Neuron (in vitro differentiated cells): ENCODE measurements around the gene VCAM1.

ENCODE experiments used
- H2AFZ ChIP-seq: one replicate; pipeline ENCODE4 v1.6.1; 2013; ENCODE audit warnings: low read depth, mild to moderate bottlenecking, inconsistent platforms, low read length, moderate library complexity
- H3K27me3 ChIP-seq: one replicate; pipeline ENCODE4 v1.6.1; 2013; ENCODE audit warnings: low read length; ENCODE audit not compliant: insufficient read depth
- H3K36me3 ChIP-seq: one replicate; pipeline ENCODE4 v1.6.1; 2013; ENCODE audit warnings: low read length; ENCODE audit not compliant: insufficient read depth
- H3K4me1 ChIP-seq: one replicate; pipeline ENCODE4 v1.6.1; 2013; ENCODE audit warnings: low read length; ENCODE audit not compliant: insufficient read depth
- H3K4me3 ChIP-seq: 2 replicates; pipeline ENCODE4 v1.5.1; 2013; ENCODE audit warnings: mild to moderate bottlenecking, low read length, moderate library complexity
- H3K9me3 ChIP-seq: one replicate; pipeline ENCODE4 v1.6.1; 2013; ENCODE audit warnings: low read length

Gene VCAM1

DNA sequence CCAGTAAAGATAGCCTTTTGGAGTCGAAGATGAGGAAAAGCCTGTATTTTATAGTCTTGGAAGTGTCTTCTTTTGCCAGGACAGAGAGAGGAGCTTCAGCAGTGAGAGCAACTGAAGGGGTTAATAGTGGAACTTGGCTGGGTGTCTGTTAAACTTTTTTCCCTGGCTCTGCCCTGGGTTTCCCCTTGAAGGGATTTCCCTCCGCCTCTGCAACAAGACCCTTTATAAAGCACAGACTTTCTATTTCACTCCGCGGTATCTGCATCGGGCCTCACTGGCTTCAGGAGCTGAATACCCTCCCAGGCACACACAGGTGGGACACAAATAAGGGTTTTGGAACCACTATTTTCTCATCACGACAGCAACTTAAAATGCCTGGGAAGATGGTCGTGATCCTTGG, at the start of gene VCAM1:
TSS of gene VCAM1 (plus strand) at position 253 of the 400 bp plus-strand sequence. CDS start at position 372, 119 bp downstream.
- Histone ChIP-seq H2AFZ (peak within 1 kb of the TSS; percentile 66), H3K9me3 (no peaks in the 10 kb centered on the region), H3K4me3 (peak within 1 kb of the TSS; percentile 22), H3K4me1 (peaks cover 13% of the 10 kb centered on the region), H3K27me3 (no peaks in the 10 kb centered on the region), H3K36me3 (no peaks in the 10 kb centered on the region)

DNA sequence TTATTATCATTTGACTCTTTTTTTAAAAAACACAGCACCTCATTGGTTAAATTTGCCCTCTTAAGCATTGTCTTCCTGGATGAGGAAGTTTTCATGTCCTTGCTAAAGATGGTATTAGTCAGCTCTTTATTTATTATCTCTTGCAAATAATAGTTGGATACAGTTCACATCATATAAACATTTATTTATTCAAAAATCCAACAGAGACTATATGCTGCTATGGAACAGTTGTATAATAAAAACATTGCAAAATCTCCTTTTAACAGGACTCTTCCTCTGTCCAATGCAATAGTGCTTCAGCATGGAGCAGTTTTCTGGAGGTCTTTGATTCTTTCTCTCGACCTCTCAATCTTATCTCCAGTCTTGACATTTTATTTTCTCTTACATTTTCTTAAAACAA, 49.5 kb upstream of the VCAM1 start:
- H3K9me3 ChIP-seq, result no peaks in the 10 kb centered on the region
- no peaks in the 10 kb centered on the region for H3K36me3 ChIP-seq
- H3K4me3 ChIP-seq, result no peak overlapping the region
- no peak overlapping the region for H2AFZ ChIP-seq
- H3K4me1 ChIP-seq, result no peaks in the 10 kb centered on the region
- no peaks in the 10 kb centered on the region for H3K27me3 ChIP-seq

GRCh38 chr1:100671601-100672000, 47.9 kb upstream of the VCAM1 start:
- no peaks in the 10 kb centered on the region for H3K9me3 ChIP-seq
- H3K4me1 ChIP-seq, result no peaks in the 10 kb centered on the region

GRCh38 chr1:100683448-100684349, 35.8 kb upstream of the VCAM1 start:
- Histone ChIP-seq H3K4me3 (no peak overlapping the region), H3K4me1 (no peaks in the 10 kb centered on the region), H2AFZ (no peak overlapping the region), H3K36me3 (no peaks in the 10 kb centered on the region), H3K27me3 (no peaks in the 10 kb centered on the region), H3K9me3 (no peaks in the 10 kb centered on the region)

More at GRCh38 chr1:100671601-100672000, 47.9 kb upstream of the VCAM1 start:
- no peak overlapping the region for H3K4me3 ChIP-seq
- H2AFZ ChIP-seq, result no peak overlapping the region
- no peaks in the 10 kb centered on the region for H3K27me3 ChIP-seq
- no peaks in the 10 kb centered on the region for H3K36me3 ChIP-seq

DNA sequence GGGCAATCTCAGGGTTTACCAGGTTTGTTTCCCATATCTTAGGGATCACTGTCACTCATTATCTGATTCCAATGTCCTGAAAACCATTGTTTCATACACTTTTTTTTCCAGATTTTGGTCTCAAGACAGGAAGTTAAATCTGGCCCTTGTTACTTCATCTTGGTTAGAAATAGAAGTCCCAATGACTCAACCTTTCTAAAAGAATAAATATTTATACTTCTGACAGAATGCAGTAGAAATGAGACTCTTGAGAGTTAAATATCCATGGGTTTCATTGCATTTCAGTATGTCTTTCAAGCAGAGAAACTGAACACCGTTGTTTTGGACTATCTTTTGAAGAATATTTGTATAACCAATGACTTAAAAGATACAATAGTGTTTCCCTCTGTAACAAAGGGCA, 19.8 kb upstream of the VCAM1 start:
- Histone ChIP-seq H3K4me1 (peaks cover 5% of the 10 kb centered on the region), H3K36me3 (no peaks in the 10 kb centered on the region), H3K4me3 (no peak overlapping the region), H3K9me3 (no peaks in the 10 kb centered on the region), H2AFZ (no peak overlapping the region), H3K27me3 (peaks cover 3% of the 10 kb centered on the region)

- peaks cover 3% of the 10 kb centered on the region for H3K27me3 ChIP-seq
- no peak overlapping the region for H3K4me3 ChIP-seq
- peaks cover 5% of the 10 kb centered on the region for H3K4me1 ChIP-seq
- H3K36me3 ChIP-seq, result no peaks in the 10 kb centered on the region
- H3K9me3 ChIP-seq, result no peaks in the 10 kb centered on the region
- no peak overlapping the region for H2AFZ ChIP-seq
Observed at GRCh38 chr1:100700586-100700985, 19.0 kb upstream of the VCAM1 start.

- Histone ChIP-seq H3K36me3 (no peaks in the 10 kb centered on the region), H3K4me3 (no peak overlapping the region), H3K27me3 (peaks cover 3% of the 10 kb centered on the region), H2AFZ (no peak overlapping the region), H3K9me3 (no peaks in the 10 kb centered on the region), H3K4me1 (peaks cover 11% of the 10 kb centered on the region)
Observed at GRCh38 chr1:100703052-100703451, 16.5 kb upstream of the VCAM1 start.

DNA sequence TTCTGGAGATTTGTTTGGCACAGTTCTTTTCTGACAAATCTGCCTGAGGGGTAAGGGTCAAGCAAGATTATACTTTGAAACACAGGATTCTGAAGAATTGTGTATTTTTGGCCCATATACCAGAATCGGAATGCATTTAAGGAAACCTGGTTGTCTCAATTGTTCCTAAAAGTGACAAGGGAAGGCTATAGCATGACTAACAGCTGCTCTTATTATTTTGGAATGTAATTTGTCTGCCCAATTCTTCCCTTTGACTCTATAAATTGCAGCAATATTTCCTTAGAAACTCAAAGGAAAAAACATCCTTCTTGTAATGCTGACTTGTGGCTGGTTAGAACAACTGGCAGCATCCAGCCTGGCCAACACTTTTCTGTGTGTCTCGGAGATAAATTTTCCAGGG, 15.8 kb upstream of the VCAM1 start:
- H2AFZ ChIP-seq, result no peak overlapping the region
- H3K9me3 ChIP-seq, result no peaks in the 10 kb centered on the region
- H3K36me3 ChIP-seq, result no peaks in the 10 kb centered on the region
- no peak overlapping the region for H3K4me3 ChIP-seq
- peaks cover 3% of the 10 kb centered on the region for H3K27me3 ChIP-seq
- peaks cover 11% of the 10 kb centered on the region for H3K4me1 ChIP-seq

DNA sequence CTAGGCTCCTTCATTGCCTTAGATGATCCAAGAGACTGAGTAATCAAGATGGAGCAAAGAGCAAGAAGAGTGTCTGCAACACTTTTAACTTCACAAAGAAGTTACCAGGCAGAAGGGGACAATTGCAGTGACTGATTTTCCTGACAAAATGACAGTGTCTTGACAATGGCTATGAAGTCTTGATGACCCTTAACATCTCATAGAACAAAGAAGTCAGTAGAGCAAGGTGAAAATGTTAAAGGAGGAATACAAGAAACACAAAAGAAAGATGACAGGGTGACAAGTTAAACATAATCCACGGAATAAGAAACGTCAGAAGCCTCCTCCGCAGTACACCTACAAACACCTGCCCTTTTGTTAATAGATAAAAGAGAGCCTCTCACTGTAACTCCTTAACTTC, 15.1 kb upstream of the VCAM1 start:
- H3K4me1 ChIP-seq, result peaks cover 11% of the 10 kb centered on the region
- H2AFZ ChIP-seq, result no peak overlapping the region
- H3K4me3 ChIP-seq, result no peak overlapping the region
- H3K27me3 ChIP-seq, result peaks cover 3% of the 10 kb centered on the region
- H3K9me3 ChIP-seq, result no peaks in the 10 kb centered on the region
- H3K36me3 ChIP-seq, result no peaks in the 10 kb centered on the region

DNA sequence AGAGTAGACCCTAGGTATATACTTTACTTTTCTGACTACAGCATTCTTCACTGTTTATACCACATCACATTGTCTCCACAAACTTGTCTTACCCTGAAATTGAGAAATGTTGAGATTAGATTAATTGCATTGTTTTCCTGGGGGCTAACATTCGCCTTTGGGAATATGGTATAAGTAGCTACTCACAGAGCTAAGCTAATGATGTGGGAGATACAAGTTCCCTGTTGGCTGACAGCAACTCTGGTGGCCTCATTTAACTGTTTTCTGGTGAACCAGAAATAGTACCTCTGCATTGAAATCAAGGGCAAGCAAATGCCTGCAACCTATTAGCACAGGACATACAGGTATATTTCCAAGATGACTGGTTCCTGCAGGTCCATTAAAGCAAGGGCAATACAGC, 13.2 kb upstream of the VCAM1 start:
- Histone ChIP-seq H3K36me3 (no peaks in the 10 kb centered on the region), H3K4me1 (peaks cover 11% of the 10 kb centered on the region), H3K9me3 (no peaks in the 10 kb centered on the region), H2AFZ (no peak overlapping the region), H3K4me3 (no peak overlapping the region), H3K27me3 (no peaks in the 10 kb centered on the region)

DNA sequence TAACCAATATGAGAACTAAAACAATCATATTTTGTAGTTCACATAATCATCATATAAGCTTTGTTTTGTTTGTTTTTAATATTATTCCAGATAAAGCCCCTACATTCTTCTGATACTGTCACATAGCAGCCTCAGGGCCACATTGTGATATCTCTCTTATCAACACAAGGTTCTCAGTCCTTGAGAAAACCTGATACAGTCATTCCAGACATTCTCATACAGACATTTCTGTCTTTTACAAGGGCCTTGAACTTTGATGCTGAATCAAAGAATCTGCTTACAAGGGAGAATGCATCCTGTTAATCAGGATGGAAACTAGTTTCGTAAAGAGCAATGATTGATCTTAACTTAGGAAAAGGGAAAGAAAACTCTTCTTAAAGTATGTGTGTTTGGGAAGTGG, 12.7 kb upstream of the VCAM1 start:
- Histone ChIP-seq H3K36me3 (no peaks in the 10 kb centered on the region), H2AFZ (no peak overlapping the region), H3K4me1 (peaks cover 11% of the 10 kb centered on the region), H3K4me3 (no peak overlapping the region), H3K9me3 (no peaks in the 10 kb centered on the region), H3K27me3 (no peaks in the 10 kb centered on the region)

- H3K4me1 ChIP-seq, result peaks cover 13% of the 10 kb centered on the region
- no peaks in the 10 kb centered on the region for H3K27me3 ChIP-seq
- H3K9me3 ChIP-seq, result no peaks in the 10 kb centered on the region
- no peaks in the 10 kb centered on the region for H3K36me3 ChIP-seq
- H3K4me3 ChIP-seq, result no peak overlapping the region
- no peak overlapping the region for H2AFZ ChIP-seq
Observed at GRCh38 chr1:100708476-100709062, 11.0 kb upstream of the VCAM1 start.

DNA sequence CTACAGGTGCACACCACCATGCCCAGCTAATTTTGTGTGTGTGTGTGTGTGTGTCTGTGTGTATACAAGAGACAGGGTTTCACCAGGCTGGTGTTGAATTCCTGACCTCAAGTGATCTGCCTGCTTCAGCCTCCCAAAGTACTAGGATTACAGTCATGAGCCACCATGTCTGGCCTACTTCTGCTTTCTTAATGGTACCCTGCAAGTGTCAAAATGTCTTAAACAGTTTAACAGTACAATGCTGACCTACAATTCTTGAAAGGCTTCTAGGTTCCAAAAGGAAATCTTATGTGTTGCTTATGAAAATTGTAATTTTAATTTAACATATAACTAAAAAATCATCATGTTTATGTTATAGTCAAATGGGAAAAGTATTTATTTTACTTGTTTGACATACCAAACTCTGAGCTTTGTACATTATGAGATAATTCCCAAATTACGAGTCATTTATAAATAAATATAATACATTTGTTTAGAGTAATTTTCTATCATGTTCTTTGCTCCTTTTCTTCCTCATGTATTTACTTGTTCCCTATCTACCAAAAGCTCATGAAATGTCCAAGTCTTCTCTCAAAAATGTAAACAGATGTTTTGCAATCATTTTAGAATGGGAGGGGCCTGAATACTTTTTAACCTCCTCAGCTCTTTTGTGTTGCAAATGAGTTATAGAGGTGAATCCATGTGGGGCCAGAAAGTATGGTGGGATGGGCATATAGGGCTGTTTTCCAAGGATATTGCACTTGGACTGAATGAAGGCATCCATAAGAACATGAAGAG, 8.4 kb upstream of the VCAM1 start:
- Histone ChIP-seq H3K27me3 (no peaks in the 10 kb centered on the region), H3K36me3 (no peaks in the 10 kb centered on the region), H3K4me3 (no peak overlapping the region), H3K9me3 (no peaks in the 10 kb centered on the region), H3K4me1 (peaks cover 14% of the 10 kb centered on the region), H2AFZ (no peak overlapping the region)
